Activated CD4-positive, alpha-beta memory T cell treated with anti-CD3 and anti-CD28 coated beads, Interleukin-2, amount 10 ng/mL, durations not matched to agents 7 days and 5 days (primary cell): ENCODE results near the gene PERCC1. TPM values are rescaled to one million over a fixed set of nuclear protein-coding genes. Genes with fewer than 3 reads are reported as not detected.
"Not testable (repeated sequence)": the region's sequence is repeated elsewhere in the genome, so short reads cannot be mapped to it uniquely, and the experiment has no call there.

Experiments
- CTCF ChIA-PET: fragments of 350-600 bp; sonication (Branson Sonifier 250); formaldehyde crosslinking; loops from one replicate; lab custom pipeline; 2021; ENCODE audit warnings: antibody characterized with exemption, inconsistent platforms; lab: Charles Lee
- POLR2A ChIA-PET: fragments of 350-600 bp; sonication (Branson Sonifier 250); formaldehyde crosslinking; loops from one replicate; lab custom pipeline; 2021; ENCODE audit warnings: antibody characterized with exemption; lab: Charles Lee
- DNase-seq: peaks from one replicate; pipeline ENCODE4 v3.0.0-alpha.2; 2020
- H3K27ac Mint-ChIP-seq: one replicate; pipeline ENCODE4 v1.8.0; 2021; ENCODE audit warnings: mild to moderate bottlenecking, mixed read lengths
- H3K27me3 Mint-ChIP-seq: one replicate; pipeline ENCODE4 v1.8.0; 2021; ENCODE audit warnings: mixed read lengths
- H3K36me3 Mint-ChIP-seq: one replicate; pipeline ENCODE4 v1.8.0; 2021; ENCODE audit warnings: low read depth, mixed read lengths
- H3K4me1 Mint-ChIP-seq: one replicate; pipeline ENCODE4 v1.8.0; 2021; ENCODE audit warnings: mixed read lengths
- H3K4me3 Mint-ChIP-seq: one replicate; pipeline ENCODE4 v1.8.0; 2021; ENCODE audit warnings: mild to moderate bottlenecking, mixed read lengths
- H3K9me3 Mint-ChIP-seq: one replicate; pipeline ENCODE4 v1.8.0; 2021; ENCODE audit warnings: mixed read lengths
- total RNA-seq, 2 experiments: library from RNA; stranded (reverse); gene quantifications; one replicate each; pipeline ENCODE4 v1.2.3, GENCODE V29; 2021

The PERCC1 gene
- total RNA-seq, 2 experiments from 2014 or later, result not detected

GRCh38 chr16:1431497-1432270, 806 bp downstream of the PERCC1 start:
- CTCF ChIA-PET, result no interaction called here
- DNase-seq, result no peak
- H3K27me3 Mint-ChIP-seq, result no peaks in the 10 kb centered on the region
- no peak overlapping the region for H3K4me3 Mint-ChIP-seq
- H3K9me3 Mint-ChIP-seq, result no peaks in the 10 kb centered on the region
- POLR2A ChIA-PET, result interaction anchor here (3.0 kb wide), 1 partner anchor 11 kb away, joined by 9 read pairs; the partner anchor contains the start of gene UQCC4
- no peaks in the 10 kb centered on the region for H3K36me3 Mint-ChIP-seq
- no peaks in the 10 kb centered on the region for H3K4me1 Mint-ChIP-seq
- no peak overlapping the region for H3K27ac Mint-ChIP-seq

DNA sequence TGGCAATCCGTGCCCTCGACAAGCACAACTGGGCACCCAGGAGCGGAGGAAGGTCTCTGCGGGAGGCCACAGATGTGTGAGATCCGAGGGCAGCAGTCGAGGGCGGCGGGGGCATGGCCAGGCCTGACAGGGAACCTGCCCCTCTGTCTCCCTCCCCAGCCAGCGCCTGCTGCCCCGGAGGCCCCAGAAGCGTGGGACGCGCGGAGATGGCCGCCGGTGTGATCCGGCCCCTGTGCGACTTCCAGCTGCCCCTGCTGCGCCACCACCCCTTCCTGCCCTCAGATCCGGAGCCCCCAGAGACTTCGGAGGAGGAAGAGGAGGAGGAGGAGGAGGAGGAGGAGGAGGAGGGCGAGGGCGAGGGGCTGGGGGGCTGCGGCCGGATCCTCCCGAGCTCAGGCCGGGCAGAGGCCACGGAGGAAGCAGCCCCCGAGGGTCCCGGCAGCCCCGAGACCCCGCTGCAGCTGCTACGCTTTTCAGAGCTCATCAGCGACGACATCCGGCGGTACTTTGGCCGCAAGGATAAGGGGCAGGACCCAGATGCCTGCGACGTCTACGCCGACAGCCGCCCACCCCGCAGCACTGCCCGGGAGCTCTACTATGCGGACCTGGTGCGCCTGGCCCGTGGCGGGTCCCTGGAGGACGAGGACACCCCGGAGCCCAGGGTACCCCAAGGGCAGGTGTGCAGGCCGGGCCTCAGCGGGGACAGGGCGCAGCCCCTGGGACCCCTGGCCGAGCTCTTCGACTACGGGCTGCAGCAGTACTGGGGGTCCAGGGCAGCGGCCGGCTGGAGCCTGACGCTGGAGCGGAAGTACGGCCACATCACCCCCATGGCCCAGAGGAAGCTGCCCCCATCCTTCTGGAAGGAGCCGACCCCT, 1.7 kb downstream of the PERCC1 start:
- H3K9me3 Mint-ChIP-seq, result no peaks in the 10 kb centered on the region
- CTCF ChIA-PET, result no interaction called here
- H3K4me1 Mint-ChIP-seq, result no peaks in the 10 kb centered on the region
- H3K27ac Mint-ChIP-seq, result no peak overlapping the region
- H3K27me3 Mint-ChIP-seq, result no peaks in the 10 kb centered on the region
- DNase-seq, result no peak
- H3K36me3 Mint-ChIP-seq, result no peaks in the 10 kb centered on the region
- no peak overlapping the region for H3K4me3 Mint-ChIP-seq
- POLR2A ChIA-PET, result interaction anchor here (1.0 kb wide), 1 partner anchor 18 kb away, joined by 3 read pairs; the partner anchor contains the start of gene UNKL

- POLR2A ChIA-PET, result interaction anchor here (1.0 kb wide), 1 partner anchor 18 kb away, joined by 3 read pairs; the partner anchor contains the start of gene UNKL
- Mint-ChIP-seq H3K4me1 (no peaks in the 10 kb centered on the region), H3K36me3 (no peaks in the 10 kb centered on the region), H3K27me3 (no peaks in the 10 kb centered on the region), H3K4me3 (no peak overlapping the region), H3K27ac (no peak overlapping the region), H3K9me3 (no peaks in the 10 kb centered on the region)
- DNase-seq, result no peak
- CTCF ChIA-PET, result no interaction called here
Observed at GRCh38 chr16:1433263-1433560, 2.3 kb downstream of the PERCC1 start.

GRCh38 chr16:1433756-1434155, 2.9 kb downstream of the PERCC1 start:
- Mint-ChIP-seq H3K4me3 (no peak overlapping the region), H3K27ac (no peak overlapping the region), H3K36me3 (no peaks in the 10 kb centered on the region), H3K27me3 (no peaks in the 10 kb centered on the region), H3K9me3 (no peaks in the 10 kb centered on the region), H3K4me1 (no peaks in the 10 kb centered on the region)
- no peak for DNase-seq
- ChIA-PET CTCF (no interaction called here), POLR2A (interaction anchor here (1.6 kb wide), 1 partner anchor 13 kb away, joined by 6 read pairs; the partner anchor contains the start of gene UQCC4)

DNA sequence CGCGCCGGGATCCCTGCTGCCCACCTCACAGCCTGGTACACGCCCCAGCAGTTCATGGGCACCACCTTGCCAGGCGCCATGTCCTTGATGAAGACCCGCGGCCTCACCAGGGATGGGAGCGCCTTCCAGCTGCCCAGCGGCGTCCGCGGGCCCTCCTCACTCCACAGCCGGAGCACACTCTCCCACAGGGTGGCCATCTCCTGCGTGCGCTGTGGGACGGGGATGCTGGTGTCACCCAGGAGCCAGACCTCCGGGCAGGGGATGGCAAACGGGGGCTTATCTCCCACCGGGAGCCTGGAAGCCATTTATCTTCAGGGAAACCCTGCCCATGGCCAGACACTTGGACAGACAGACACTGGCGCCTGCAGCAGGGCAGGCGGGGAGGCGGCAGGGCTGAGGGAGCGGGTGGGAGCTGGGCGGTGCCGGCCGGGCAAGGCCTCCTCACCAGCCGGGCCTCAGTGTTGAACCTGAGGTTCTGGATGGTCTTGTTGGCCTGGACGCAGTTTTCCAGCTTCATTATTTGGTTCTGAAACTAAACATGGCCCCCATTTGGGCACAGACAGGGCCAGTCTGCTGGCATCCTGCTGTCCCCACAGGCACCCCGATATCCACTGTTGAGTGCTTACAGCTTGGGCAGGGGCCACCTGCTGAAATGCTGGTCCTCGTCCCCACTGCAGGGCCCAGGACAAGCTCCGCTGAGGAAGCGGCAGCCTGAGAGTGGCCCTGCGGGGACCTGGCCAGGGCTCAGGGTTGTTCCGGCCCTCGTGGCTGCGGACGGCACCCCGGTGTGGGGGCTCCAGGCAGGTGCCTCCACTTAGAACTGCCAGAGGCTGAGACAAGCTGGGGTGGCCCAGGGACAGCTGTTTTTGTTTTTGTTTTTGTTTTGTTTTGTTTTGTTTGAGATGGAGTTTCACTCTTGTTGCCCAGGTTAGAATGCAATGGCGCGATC, 4.0 kb downstream of the PERCC1 start:
- H3K9me3 Mint-ChIP-seq, result no peaks in the 10 kb centered on the region
- ChIA-PET CTCF (no interaction called here), POLR2A (interaction anchor here (1.6 kb wide), 1 partner anchor 14 kb away, joined by 6 read pairs; the partner anchor contains the start of gene UQCC4)
- DNase-seq, result no peak
- no peak overlapping the region for H3K27ac Mint-ChIP-seq
- no peaks in the 10 kb centered on the region for H3K27me3 Mint-ChIP-seq
- no peaks in the 10 kb centered on the region for H3K36me3 Mint-ChIP-seq
- no peaks in the 10 kb centered on the region for H3K4me1 Mint-ChIP-seq
- H3K4me3 Mint-ChIP-seq, result no peak overlapping the region

DNA sequence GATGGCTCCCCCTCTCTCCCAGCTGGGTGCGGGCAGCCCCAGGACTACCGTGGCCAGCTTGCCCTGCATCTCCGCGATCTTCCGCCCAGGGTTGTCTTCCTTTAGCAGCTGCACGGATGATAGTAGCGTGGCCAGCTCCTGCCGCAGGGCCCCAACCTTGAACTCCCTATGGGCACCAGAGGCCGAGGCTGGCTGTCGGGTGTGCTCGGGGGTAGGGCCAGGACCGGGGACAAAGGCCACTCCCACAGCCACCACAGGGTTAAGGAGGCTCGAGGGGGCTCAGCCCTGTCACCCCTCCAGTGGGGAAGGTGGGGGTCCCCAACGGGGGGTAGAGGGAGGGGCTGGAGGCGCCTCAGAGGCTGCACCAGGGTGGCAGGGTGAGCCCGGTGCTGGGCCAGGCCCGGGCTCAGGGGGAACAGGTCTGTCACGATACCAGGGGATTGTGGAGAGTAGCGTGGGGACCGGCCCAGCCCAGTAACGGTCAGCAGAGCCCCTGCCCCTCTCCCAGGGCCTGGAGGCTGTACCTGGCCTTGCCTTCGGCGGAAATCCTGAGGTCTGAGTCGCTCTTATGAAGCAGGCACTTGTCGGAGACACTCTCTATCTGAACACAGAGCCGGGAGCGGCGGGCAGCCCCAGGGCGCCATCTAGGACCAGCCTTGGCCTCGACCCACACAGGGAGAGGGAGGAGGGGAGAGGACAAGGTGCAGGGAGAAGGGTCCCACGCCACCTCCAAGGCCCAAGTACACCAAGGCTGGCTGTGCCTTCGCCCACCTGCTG, 5.2 kb downstream of the PERCC1 start:
- Mint-ChIP-seq H3K27me3 (no peaks in the 10 kb centered on the region), H3K4me1 (no peaks in the 10 kb centered on the region), H3K9me3 (no peaks in the 10 kb centered on the region), H3K36me3 (no peaks in the 10 kb centered on the region), H3K4me3 (no peak overlapping the region), H3K27ac (no peak overlapping the region)
- POLR2A ChIA-PET, result no interaction called here
- DNase-seq, result no peak
- CTCF ChIA-PET, result no interaction called here

- H3K4me3 Mint-ChIP-seq, result no peak overlapping the region
- ChIA-PET CTCF (no interaction called here), POLR2A (no interaction called here)
- H3K36me3 Mint-ChIP-seq, result no peaks in the 10 kb centered on the region
- H3K4me1 Mint-ChIP-seq, result no peaks in the 10 kb centered on the region
- H3K27ac Mint-ChIP-seq, result no peak overlapping the region
- H3K27me3 Mint-ChIP-seq, result no peaks in the 10 kb centered on the region
- DNase-seq, result no peak
- H3K9me3 Mint-ChIP-seq, result no peaks in the 10 kb centered on the region
Observed at GRCh38 chr16:1436731-1437355, 6.0 kb downstream of the PERCC1 start.

DNA sequence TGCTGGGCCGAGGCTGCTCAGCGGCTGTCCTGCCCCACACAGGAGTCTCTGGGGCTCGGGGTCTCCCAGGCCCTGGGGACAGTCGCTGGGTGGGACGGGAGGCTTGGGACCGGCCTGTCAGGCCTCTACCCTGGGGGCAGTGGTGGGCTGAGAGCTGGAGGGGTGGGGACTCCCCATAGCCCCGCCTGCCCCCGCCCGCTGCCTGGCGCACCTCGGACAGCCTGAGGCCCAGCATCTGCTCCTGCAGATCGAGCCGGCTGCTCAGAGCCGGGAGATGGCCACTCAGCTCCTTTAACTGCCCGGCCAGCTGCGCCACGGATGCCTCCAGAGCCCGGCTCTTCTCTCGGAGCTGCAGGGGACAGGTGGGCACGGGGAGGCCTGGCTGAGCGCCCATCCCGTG, 6.7 kb downstream of the PERCC1 start:
- no peaks in the 10 kb centered on the region for H3K27me3 Mint-ChIP-seq
- CTCF ChIA-PET, result no interaction called here
- H3K36me3 Mint-ChIP-seq, result no peaks in the 10 kb centered on the region
- DNase-seq, result no peak
- H3K4me3 Mint-ChIP-seq, result no peak overlapping the region
- POLR2A ChIA-PET, result interaction anchor here (1.3 kb wide), 1 partner anchor 58 kb away, joined by 6 read pairs; no protein-coding TSS in a partner anchor
- H3K27ac Mint-ChIP-seq, result no peak overlapping the region
- H3K4me1 Mint-ChIP-seq, result no peaks in the 10 kb centered on the region
- H3K9me3 Mint-ChIP-seq, result no peaks in the 10 kb centered on the region

DNA sequence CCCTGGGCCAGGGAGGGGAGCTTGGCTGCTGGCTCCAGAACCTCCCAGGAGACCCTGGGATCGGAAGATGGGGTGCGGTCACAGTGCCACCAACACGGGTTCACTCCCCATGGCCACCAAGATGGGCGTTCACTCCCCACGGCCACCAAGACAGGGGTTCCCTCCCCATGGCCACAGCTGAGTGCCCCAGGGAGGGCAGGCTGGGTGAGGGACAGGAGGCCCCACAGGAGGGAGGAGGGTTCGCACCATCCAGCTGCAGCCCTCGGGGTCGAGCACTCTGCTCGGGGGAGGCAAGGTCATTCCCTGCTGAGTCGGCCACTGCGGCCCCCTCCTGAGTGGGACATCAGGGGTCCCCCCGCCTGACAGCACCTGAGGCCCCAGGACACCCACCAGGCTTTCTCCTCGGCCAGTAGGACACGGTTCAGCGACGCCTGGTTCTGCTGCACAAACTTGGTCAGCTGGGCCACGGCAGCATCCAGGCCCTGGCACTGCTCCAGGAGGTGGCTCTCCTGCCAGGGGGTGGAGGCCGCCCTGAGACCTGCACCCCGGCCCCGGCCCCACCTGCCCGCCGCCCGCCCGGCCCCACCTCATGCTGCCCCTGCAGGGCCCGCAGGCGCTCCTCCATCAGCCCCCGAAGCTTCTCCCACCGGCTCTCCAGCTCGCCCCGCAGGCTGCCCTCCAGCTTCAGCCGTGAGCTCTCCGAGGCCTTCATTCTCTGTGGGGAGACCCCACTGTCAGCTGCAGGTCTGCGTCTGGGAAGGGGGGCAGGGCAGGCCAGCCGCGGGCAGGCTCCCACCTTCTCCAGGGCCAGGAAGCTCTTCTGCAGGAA, 7.6 kb downstream of the PERCC1 start:
- DNase-seq, result no peak
- Mint-ChIP-seq H3K27me3 (no peaks in the 10 kb centered on the region), H3K27ac (no peak overlapping the region), H3K36me3 (no peaks in the 10 kb centered on the region), H3K9me3 (no peaks in the 10 kb centered on the region), H3K4me1 (no peaks in the 10 kb centered on the region), H3K4me3 (no peak overlapping the region)
- ChIA-PET POLR2A (interaction anchor here (1.3 kb wide), 1 partner anchor 59 kb away, joined by 6 read pairs; no protein-coding TSS in a partner anchor), CTCF (no interaction called here)

GRCh38 chr16:1439058-1439698, 8.3 kb downstream of the PERCC1 start:
- no peaks in the 10 kb centered on the region for H3K27me3 Mint-ChIP-seq
- POLR2A ChIA-PET, result no interaction called here

GRCh38 chr16:1439699-1440074, 8.8 kb downstream of the PERCC1 start:
- H3K9me3 Mint-ChIP-seq, CTCF ChIA-PET, H3K36me3 Mint-ChIP-seq, POLR2A ChIA-PET, H3K27me3 Mint-ChIP-seq, H3K4me1 Mint-ChIP-seq, H3K4me3 Mint-ChIP-seq, H3K27ac Mint-ChIP-seq, DNase-seq: not testable (repeated sequence)

More at GRCh38 chr16:1439058-1439698, 8.3 kb downstream of the PERCC1 start:
- Mint-ChIP-seq H3K9me3 (no peaks in the 10 kb centered on the region), H3K4me3 (no peak overlapping the region), H3K27ac (no peak overlapping the region), H3K36me3 (no peaks in the 10 kb centered on the region), H3K4me1 (no peaks in the 10 kb centered on the region)
- CTCF ChIA-PET, result no interaction called here
- DNase-seq, result no peak
